Myocyte (in vitro differentiated cells): ENCODE results near the gene APAF1. TPM values are rescaled to one million over a fixed set of nuclear protein-coding genes. Genes with fewer than 3 reads are reported as not detected.

Experiments
- DNase-seq: peaks from one replicate; pipeline ENCODE4 v3.0.0-alpha.2; 2012; ENCODE audit warnings: low read depth
- total RNA-seq: library from RNA; depleted of rRNA; stranded (reverse); fragments of >200 nt; gene quantifications from 2 replicates; pipeline ENCODE4 v1.2.3, GENCODE V29; 2014

APAF1 gene
- total RNA-seq, 1 donor from 2014 or later: 17.7 TPM

GRCh38 chr12:98669751-98670150 is 24.7 kb downstream of the APAF1 start:
- no peak for DNase-seq

GRCh38 chr12:98671459-98671858 is 26.4 kb downstream of the APAF1 start:
- no peak for DNase-seq

- DNase-seq: no peak
Observed at GRCh38 chr12:98674841-98675240, 29.8 kb downstream of the APAF1 start.

GRCh38 chr12:98678236-98678945 is 33.3 kb downstream of the APAF1 start:
- DNase-seq: no peak

- DNase-seq: no peak
Observed at GRCh38 chr12:98678946-98679610, 34.0 kb downstream of the APAF1 start.

GRCh38 chr12:98679611-98680005 is 34.5 kb downstream of the APAF1 start:
- no peak for DNase-seq

- no peak for DNase-seq
Observed at GRCh38 chr12:98684199-98684598, 39.1 kb downstream of the APAF1 start.

- no peak for DNase-seq
Observed at GRCh38 chr12:98686603-98687002, 41.5 kb downstream of the APAF1 start.

- DNase-seq: no peak
Observed at GRCh38 chr12:98691351-98691750, 46.3 kb downstream of the APAF1 start.

- DNase-seq: no peak
Observed at GRCh38 chr12:98696036-98696646, 51.1 kb downstream of the APAF1 start.

GRCh38 chr12:98697209-98697608 is 52.1 kb downstream of the APAF1 start:
- DNase-seq: no peak

- DNase-seq: peak; percentile 67
Observed at GRCh38 chr12:98698603-98699463, 53.7 kb downstream of the APAF1 start.

GRCh38 chr12:98699586-98699985 is 54.5 kb downstream of the APAF1 start:
- no peak for DNase-seq

GRCh38 chr12:98701166-98701565 is 56.1 kb downstream of the APAF1 start:
- DNase-seq: peak; percentile 28

- DNase-seq: no peak
Observed at GRCh38 chr12:98709022-98709421, 63.9 kb downstream of the APAF1 start.

GRCh38 chr12:98714426-98714825 is 69.3 kb downstream of the APAF1 start:
- DNase-seq: no peak

- no peak for DNase-seq
Observed at GRCh38 chr12:98719515-98720504, 74.7 kb downstream of the APAF1 start.

GRCh38 chr12:98721204-98721702 is 76.2 kb downstream of the APAF1 start:
- DNase-seq: no peak

GRCh38 chr12:98724384-98725155 is 79.5 kb downstream of the APAF1 start:
- no peak for DNase-seq
